Prostate gland (tissue), 2 donors: Measurements from ENCODE around the gene F5. TPM values are rescaled to one million over a fixed set of nuclear protein-coding genes. Genes with fewer than 3 reads are reported as not detected.

Experiments
- DNase-seq: peaks from one replicate; pipeline ENCODE4 v3.0.0-alpha.2; 2019; ENCODE audit warnings: low spot score
- H3K27ac ChIP-seq, 2 donors: fragments of 200-600 bp; sonication (generic); 2 replicates each; pipeline ENCODE4 v1.5.1; 2017 to 2019
- H3K27me3 ChIP-seq: fragments of 200-600 bp; sonication (generic); replicated peaks from 2 replicates; pipeline ENCODE4 v1.5.1; 2019; ENCODE audit not compliant: insufficient read depth
- H3K36me3 ChIP-seq, 2 donors: fragments of 200-600 bp; sonication (generic); 1 replicate in 1 of 2; 2 replicates in 1 of 2; pipeline versions ENCODE4 v1.5.1 to v1.8.1; 2017 to 2019
- H3K4me1 ChIP-seq: fragments of 200-600 bp; sonication (generic); replicated peaks from 2 replicates; pipeline ENCODE4 v1.5.1; 2019
- H3K4me3 ChIP-seq, 2 donors: fragments of 200-600 bp; sonication (generic); 2 replicates each; pipeline ENCODE4 v1.5.1; 2017 to 2019
- H3K9me3 ChIP-seq: fragments of 200-600 bp; sonication (generic); 2 replicates; pipeline ENCODE4 v1.5.1; 2017
- CTCF ChIP-seq, 4 experiments: fragments of 200-600 bp in 2 of 4; fragments of 450-650 bp in 2 of 4; sonication (generic) in 2 of 4; IDR thresholded peaks; 1 replicate in 3 of 4; 2 replicates in 1 of 4; pipeline ENCODE4 v1.5.1; 2016 to 2019; ENCODE audit warnings: antibody characterized with exemption in 4 of 4, mild to moderate bottlenecking in 2 of 4, moderate library complexity in 2 of 4
- POLR2A ChIP-seq: fragments of 450-650 bp; IDR thresholded peaks from one replicate; pipeline ENCODE4 v1.6.1; 2016; ENCODE audit warnings: antibody characterized with exemption, mild to moderate bottlenecking
- POLR2AphosphoS5 ChIP-seq: sonication (generic); formaldehyde crosslinking; IDR thresholded peaks from one replicate; pipeline ENCODE4 v1.6.1; 2017; ENCODE audit warnings: antibody characterized with exemption
- WGBS: methylation state at CpG from one replicate; pipeline ENCODE4 v1.1.5; 2018; 5-methylcytosine and 5-hydroxymethylcytosine counted together
- intact Hi-C: fragments of 100-400 bp; cut with DNase I; formaldehyde crosslinking; loops from one replicate; pipeline ENCODE4 v1.14.2; 2022
- total RNA-seq, 2 donors: library from RNA; depleted of rRNA; stranded (reverse); fragments of >200 nt; gene quantifications; one replicate each; pipeline ENCODE4 v1.1.0, GENCODE V29; 2016

F5 gene
- total RNA-seq, 2 donors from 2014 or later: 1.1 to 8.4 TPM

GRCh38 chr1:169515641-169516040, 70.6 kb downstream of the F5 start:
- no peak overlapping the region for H3K4me3 ChIP-seq
- H3K4me1 ChIP-seq: peaks cover 4% of the 10 kb centered on the region
- intact Hi-C loops: no loop called here
- H3K27me3 ChIP-seq: no peaks in the 10 kb centered on the region
- no peak for DNase-seq
- no peaks in the 10 kb centered on the region for H3K9me3 ChIP-seq
- TF ChIP-seq CTCF (IDR thresholded peaks at IDR 0.05): no peak
- no peak for TF ChIP-seq POLR2A
- no peak for TF ChIP-seq POLR2AphosphoS5
- H3K27ac ChIP-seq: no peak overlapping the region
- H3K36me3 ChIP-seq: no peaks in the 10 kb centered on the region

GRCh38 chr1:169514566-169515270, 71.6 kb downstream of the F5 start:
- 31% methylated on average over 2 of the region's 2 CpGs for WGBS
- no peak for TF ChIP-seq POLR2AphosphoS5
- Histone ChIP-seq H3K4me1 (peaks cover 4% of the 10 kb centered on the region), H3K36me3 (no peaks in the 10 kb centered on the region), H3K9me3 (no peaks in the 10 kb centered on the region), H3K27ac (no peak overlapping the region), H3K27me3 (no peaks in the 10 kb centered on the region), H3K4me3 (no peak overlapping the region)
- intact Hi-C loops: no loop called here
- DNase-seq: no peak

GRCh38 chr1:169513208-169513607, 73.1 kb downstream of the F5 start:
- no peaks in the 10 kb centered on the region for H3K9me3 ChIP-seq
- peaks cover 4% of the 10 kb centered on the region for H3K4me1 ChIP-seq
- H3K36me3 ChIP-seq: no peaks in the 10 kb centered on the region
- no peak overlapping the region for H3K27ac ChIP-seq
- intact Hi-C loops: no loop called here
- no peak for TF ChIP-seq POLR2A
- TF ChIP-seq CTCF (IDR thresholded peaks at IDR 0.05): no peak
- no peak for TF ChIP-seq POLR2AphosphoS5
- DNase-seq: no peak
- H3K27me3 ChIP-seq: no peaks in the 10 kb centered on the region
- no peak overlapping the region for H3K4me3 ChIP-seq

- H3K4me3 ChIP-seq: no peak overlapping the region
- peak overlapping the region in 1 of 2 donors; percentile 50 for H3K27ac ChIP-seq
- no peaks in the 10 kb centered on the region for H3K36me3 ChIP-seq
- intact Hi-C loops: loop anchor here (2.0 kb wide), 1 partner anchor 25 kb away; no protein-coding TSS in a partner anchor
- no peak for DNase-seq
- WGBS: 38% methylated on average over 3 of the region's 3 CpGs
- no peaks in the 10 kb centered on the region for H3K27me3 ChIP-seq
- H3K4me1 ChIP-seq: peaks cover 4% of the 10 kb centered on the region
- H3K9me3 ChIP-seq: no peaks in the 10 kb centered on the region
- no peak for TF ChIP-seq CTCF (IDR thresholded peaks at IDR 0.05)
- TF ChIP-seq POLR2A: no peak
- peak; percentile 7 for TF ChIP-seq POLR2AphosphoS5
Observed at GRCh38 chr1:169511316-169512005, 74.8 kb downstream of the F5 start.

- intact Hi-C loops: loop anchor here (2.0 kb wide), 1 partner anchor 23 kb away; no protein-coding TSS in a partner anchor
- TF ChIP-seq CTCF (IDR thresholded peaks at IDR 0.05) (no peak), POLR2A (no peak), POLR2AphosphoS5 (no peak)
- Histone ChIP-seq H3K9me3 (no peaks in the 10 kb centered on the region), H3K27me3 (no peaks in the 10 kb centered on the region), H3K4me3 (no peak overlapping the region), H3K36me3 (no peaks in the 10 kb centered on the region), H3K27ac (no peak overlapping the region), H3K4me1 (peaks cover 4% of the 10 kb centered on the region)
- WGBS: 96% methylated on average over 4 of the region's 4 CpGs
- DNase-seq: no peak
Observed at GRCh38 chr1:169510060-169510459, 76.2 kb downstream of the F5 start.
